SK-N-SH treated with all-trans-retinoic acid at 6 μM for 48 hours (cell line): ENCODE results near the gene OR51B5.
A peak's percentile ranks its signal among the peaks of the same experiment; 100 is the strongest.
"Not testable (repeated sequence)": the region's sequence is repeated elsewhere in the genome, so short reads cannot be mapped to it uniquely, and the experiment has no call there.

Experiments
- ATAC-seq: fragments of 200-7000 bp; cut with Tn5 transposase; 3 replicates; pipeline ENCODE4 v1.9.1; 2020; ENCODE audit warnings: mild to moderate bottlenecking, moderate library complexity
- BACH2 ChIP-seq: fragments of 250-450 bp; sonication (Bioruptor Pico); IDR thresholded peaks from 2 replicates; pipeline ENCODE4 v1.9.0; 2021; ENCODE audit warnings: mild to moderate bottlenecking, borderline replicate concordance
- ESRRG ChIP-seq: fragments of 250-450 bp; sonication (Bioruptor Pico); IDR thresholded peaks from 2 replicates; pipeline ENCODE4 v1.6.1; 2021; ENCODE audit warnings: mild to moderate bottlenecking
- GLIS3 ChIP-seq: fragments of 250-450 bp; sonication (Bioruptor Pico); IDR thresholded peaks from 2 replicates; pipeline ENCODE4 v1.5.0; 2020; ENCODE audit warnings: mild to moderate bottlenecking, moderate library complexity
- PPARA ChIP-seq: fragments of 250-450 bp; sonication (Bioruptor Pico); IDR thresholded peaks from 2 replicates; pipeline ENCODE4 v1.5.0; 2020; ENCODE audit warnings: mild to moderate bottlenecking, borderline replicate concordance
- RARB ChIP-seq: fragments of 250-450 bp; sonication (Bioruptor Pico); IDR thresholded peaks from 2 replicates; pipeline ENCODE4 v1.8.0; 2021; ENCODE audit warnings: mild to moderate bottlenecking, moderate library complexity
- SNAI2 ChIP-seq: fragments of 250-450 bp; sonication (Bioruptor Pico); IDR thresholded peaks from 2 replicates; pipeline ENCODE4 v1.5.0; 2020; ENCODE audit warnings: mild to moderate bottlenecking, moderate library complexity
- TOX ChIP-seq: fragments of 250-450 bp; sonication (Bioruptor Pico); IDR thresholded peaks from 2 replicates; pipeline ENCODE4 v1.8.0; 2021; ENCODE audit warnings: mild to moderate bottlenecking, moderate library complexity, borderline replicate concordance
- ZC3H10 ChIP-seq: fragments of 250-450 bp; sonication (Bioruptor Pico); IDR thresholded peaks from 2 replicates; pipeline ENCODE4 v1.5.1; 2021; ENCODE audit warnings: mild to moderate bottlenecking, moderate library complexity
- ZFP3 ChIP-seq: fragments of 250-450 bp; sonication (Bioruptor Pico); IDR thresholded peaks from 2 replicates; pipeline ENCODE4 v1.5.0; 2020; ENCODE audit warnings: mild to moderate bottlenecking, moderate library complexity
- ZNF70 ChIP-seq: fragments of 450-650 bp; formaldehyde crosslinking; IDR thresholded peaks from 2 replicates; pipeline ENCODE4 v1.5.0; 2020; ENCODE audit warnings: mild to moderate bottlenecking, moderate library complexity
- TF ChIP-seq, protein P1 (sequence below): fragments of 250-450 bp; sonication (Bioruptor Pico); IDR thresholded peaks from 2 replicates; pipeline ENCODE4 v1.5.0; 2020; ENCODE audit warnings: mild to moderate bottlenecking, moderate library complexity
- TF ChIP-seq, protein P2 (sequence below): fragments of 250-450 bp; sonication (Bioruptor Pico); IDR thresholded peaks from 2 replicates; pipeline ENCODE4 v1.5.1; 2020; ENCODE audit warnings: low read depth, mild to moderate bottlenecking, moderate library complexity
- TF ChIP-seq, protein P3 (sequence below): fragments of 250-450 bp; sonication (Bioruptor Pico); IDR thresholded peaks from 2 replicates; pipeline ENCODE4 v1.5.1; 2021; ENCODE audit warnings: mild to moderate bottlenecking, moderate library complexity

OR51B5 gene

DNA sequence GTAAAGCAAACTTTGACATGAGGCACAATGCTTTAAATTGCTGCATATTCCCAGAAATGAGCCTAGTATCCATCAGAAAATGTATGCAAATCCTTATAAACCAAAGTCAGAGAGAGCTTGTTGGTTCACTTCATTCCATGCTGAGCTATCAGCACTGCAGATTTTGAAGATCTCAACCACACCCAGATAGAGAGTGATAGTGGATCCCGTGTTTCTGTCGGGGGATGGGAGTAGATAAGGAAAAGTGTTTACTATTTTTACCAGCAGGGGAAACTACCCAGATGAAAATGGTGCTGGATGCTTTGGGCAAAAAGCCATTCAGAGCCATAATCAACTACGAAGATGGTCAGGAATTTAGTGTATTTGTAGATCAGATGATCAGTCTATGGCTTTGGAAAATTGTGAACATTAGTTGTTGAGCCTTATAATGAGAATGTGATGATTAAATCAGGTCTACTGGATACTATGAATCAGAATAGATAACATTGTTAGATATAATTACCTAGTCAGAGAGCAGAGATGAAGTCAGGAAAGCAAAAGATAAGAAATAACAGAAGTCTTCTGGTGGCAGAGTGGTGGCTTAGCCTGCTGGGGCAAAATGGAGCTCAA, 18.8 kb upstream of the OR51B5 start:
- TF ChIP-seq ESRRG (CRISPR knock-in tag) (no peak), ZFP3 (CRISPR knock-in tag) (0 out of 2 replicates have a peak, but pooled peaks have one; percentile 16)
- TF ChIP-seq, protein P1, sequence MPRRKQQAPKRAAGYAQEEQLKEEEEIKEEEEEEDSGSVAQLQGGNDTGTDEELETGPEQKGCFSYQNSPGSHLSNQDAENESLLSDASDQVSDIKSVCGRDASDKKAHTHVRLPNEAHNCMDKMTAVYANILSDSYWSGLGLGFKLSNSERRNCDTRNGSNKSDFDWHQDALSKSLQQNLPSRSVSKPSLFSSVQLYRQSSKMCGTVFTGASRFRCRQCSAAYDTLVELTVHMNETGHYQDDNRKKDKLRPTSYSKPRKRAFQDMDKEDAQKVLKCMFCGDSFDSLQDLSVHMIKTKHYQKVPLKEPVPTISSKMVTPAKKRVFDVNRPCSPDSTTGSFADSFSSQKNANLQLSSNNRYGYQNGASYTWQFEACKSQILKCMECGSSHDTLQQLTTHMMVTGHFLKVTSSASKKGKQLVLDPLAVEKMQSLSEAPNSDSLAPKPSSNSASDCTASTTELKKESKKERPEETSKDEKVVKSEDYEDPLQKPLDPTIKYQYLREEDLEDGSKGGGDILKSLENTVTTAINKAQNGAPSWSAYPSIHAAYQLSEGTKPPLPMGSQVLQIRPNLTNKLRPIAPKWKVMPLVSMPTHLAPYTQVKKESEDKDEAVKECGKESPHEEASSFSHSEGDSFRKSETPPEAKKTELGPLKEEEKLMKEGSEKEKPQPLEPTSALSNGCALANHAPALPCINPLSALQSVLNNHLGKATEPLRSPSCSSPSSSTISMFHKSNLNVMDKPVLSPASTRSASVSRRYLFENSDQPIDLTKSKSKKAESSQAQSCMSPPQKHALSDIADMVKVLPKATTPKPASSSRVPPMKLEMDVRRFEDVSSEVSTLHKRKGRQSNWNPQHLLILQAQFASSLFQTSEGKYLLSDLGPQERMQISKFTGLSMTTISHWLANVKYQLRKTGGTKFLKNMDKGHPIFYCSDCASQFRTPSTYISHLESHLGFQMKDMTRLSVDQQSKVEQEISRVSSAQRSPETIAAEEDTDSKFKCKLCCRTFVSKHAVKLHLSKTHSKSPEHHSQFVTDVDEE (CRISPR knock-in tag), result no peak
- TF ChIP-seq, protein P2, sequence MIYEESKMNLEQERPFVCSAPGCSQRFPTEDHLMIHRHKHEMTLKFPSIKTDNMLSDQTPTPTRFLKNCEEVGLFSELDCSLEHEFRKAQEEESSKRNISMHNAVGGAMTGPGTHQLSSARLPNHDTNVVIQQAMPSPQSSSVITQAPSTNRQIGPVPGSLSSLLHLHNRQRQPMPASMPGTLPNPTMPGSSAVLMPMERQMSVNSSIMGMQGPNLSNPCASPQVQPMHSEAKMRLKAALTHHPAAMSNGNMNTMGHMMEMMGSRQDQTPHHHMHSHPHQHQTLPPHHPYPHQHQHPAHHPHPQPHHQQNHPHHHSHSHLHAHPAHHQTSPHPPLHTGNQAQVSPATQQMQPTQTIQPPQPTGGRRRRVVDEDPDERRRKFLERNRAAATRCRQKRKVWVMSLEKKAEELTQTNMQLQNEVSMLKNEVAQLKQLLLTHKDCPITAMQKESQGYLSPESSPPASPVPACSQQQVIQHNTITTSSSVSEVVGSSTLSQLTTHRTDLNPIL (CRISPR knock-in tag), result no peak

DNA sequence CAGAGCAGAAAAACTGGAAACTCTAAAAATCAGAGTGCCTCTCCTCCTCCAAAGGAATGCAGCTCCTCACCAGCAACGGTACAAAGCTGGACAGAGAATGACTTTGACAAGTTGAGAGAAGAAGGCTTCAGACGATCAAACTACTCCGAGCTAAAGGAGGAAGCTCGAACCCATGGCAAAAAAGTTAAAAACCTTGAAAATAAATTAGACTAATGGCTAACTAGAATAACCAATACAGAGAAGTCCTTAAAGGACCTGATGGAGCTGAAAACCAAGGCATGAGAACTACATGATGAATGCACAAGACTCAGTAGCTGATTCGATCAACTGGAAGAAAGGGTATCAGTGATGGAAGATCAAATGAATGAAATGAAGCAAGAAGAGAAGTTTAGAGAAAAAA, 12.7 kb upstream of the OR51B5 start:
- not testable (repeated sequence) for ATAC-seq

More for the DNA sequence above, 18.8 kb upstream of the OR51B5 start:
- ATAC-seq, result no peak

DNA sequence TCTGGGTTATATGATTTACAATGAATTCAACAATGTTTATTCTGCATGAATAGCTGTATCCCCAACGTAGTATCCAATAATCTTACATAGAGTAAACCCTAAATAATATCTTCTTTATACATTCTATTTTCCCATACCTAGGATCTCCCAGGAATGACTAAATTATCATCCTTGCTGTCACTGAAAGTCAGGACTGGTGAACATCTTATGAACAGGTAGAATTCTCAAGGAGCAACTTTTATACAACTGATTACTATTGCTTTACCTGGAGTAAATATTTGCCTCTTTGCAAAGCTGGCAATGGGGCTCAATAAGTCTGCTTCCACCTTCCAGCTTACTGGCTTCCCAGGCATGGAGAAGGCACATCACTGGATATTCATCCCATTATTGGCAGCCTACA, 7.9 kb upstream of the OR51B5 start, which contains the start of gene OR51B6:
Gene OR51B6 (plus strand): TSS at position 301 of the 400 bp plus-strand sequence. CDS start 0 bp downstream, at position 301.
- no peak for ATAC-seq
- no peak for TF ChIP-seq TOX (CRISPR knock-in tag)
- no peak for TF ChIP-seq ESRRG (CRISPR knock-in tag)
- no peak for TF ChIP-seq PPARA
- TF ChIP-seq, protein P1 (CRISPR knock-in tag), result no peak
- no peak for TF ChIP-seq SNAI2

DNA sequence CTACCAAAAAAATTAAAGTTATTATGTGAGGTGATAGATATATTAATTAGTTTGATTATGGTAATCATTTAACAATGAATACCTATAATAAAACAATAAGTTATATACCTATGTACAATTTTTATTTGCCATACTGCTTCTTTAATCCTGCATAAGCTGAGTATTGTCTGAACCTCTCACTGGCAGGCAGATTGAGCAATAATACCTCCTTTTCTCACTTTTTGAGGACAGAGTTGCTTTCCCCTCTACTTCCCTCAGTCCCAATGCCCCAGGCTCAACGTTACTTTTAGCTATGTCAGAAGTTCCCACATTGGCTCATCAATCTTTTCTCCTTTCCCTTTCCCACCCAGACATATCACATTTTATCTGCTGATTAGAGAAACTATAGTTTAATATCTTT, 6.2 kb upstream of the OR51B5 start:
- ATAC-seq, result no peak
- TF ChIP-seq TOX (CRISPR knock-in tag), result no peak
- TF ChIP-seq ZC3H10 (CRISPR knock-in tag), result no peak
- TF ChIP-seq ZFP3 (CRISPR knock-in tag), result no peak
- no peak for TF ChIP-seq ZNF70
- no peak for TF ChIP-seq GLIS3 (CRISPR knock-in tag)

DNA sequence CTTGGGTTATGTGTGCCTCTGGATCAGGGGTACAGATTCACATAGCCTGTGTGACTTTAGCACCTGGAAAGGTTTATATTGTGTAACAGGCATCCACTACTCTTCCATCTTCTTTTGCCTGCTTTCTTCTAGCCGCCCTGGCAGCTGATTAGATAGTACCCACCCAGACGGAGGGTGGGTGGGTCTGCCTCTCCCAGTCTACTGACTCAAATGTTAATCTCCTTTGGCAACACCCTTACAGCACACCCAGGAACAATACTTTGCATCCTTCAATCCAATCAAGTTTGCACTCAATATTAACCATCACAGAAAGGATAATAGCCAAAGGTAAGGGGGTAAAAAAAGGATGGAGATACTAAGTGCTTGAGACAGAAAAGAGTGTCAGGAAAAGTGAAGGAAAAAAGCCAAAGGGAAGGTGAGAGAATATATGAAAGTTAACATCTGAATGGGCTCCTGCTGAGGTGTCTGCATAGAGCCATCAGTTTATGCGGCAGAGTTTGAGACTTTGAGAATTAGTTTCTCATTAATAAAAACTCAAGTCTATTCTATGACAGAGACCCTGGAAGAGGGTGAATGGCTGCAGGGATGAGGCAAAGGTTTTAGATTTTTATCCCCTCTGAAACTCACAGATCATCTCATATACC, 5.3 kb upstream of the OR51B5 start:
- TF ChIP-seq BACH2 (CRISPR knock-in tag) (no peak), RARB (CRISPR knock-in tag) (no peak), ZNF70 (no peak), ZC3H10 (CRISPR knock-in tag) (no peak)
- TF ChIP-seq, protein P3, sequence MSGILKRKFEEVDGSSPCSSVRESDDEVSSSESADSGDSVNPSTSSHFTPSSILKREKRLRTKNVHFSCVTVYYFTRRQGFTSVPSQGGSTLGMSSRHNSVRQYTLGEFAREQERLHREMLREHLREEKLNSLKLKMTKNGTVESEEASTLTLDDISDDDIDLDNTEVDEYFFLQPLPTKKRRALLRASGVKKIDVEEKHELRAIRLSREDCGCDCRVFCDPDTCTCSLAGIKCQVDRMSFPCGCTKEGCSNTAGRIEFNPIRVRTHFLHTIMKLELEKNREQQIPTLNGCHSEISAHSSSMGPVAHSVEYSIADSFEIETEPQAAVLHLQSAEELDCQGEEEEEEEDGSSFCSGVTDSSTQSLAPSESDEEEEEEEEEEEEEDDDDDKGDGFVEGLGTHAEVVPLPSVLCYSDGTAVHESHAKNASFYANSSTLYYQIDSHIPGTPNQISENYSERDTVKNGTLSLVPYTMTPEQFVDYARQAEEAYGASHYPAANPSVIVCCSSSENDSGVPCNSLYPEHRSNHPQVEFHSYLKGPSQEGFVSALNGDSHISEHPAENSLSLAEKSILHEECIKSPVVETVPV, result no peak

DNA sequence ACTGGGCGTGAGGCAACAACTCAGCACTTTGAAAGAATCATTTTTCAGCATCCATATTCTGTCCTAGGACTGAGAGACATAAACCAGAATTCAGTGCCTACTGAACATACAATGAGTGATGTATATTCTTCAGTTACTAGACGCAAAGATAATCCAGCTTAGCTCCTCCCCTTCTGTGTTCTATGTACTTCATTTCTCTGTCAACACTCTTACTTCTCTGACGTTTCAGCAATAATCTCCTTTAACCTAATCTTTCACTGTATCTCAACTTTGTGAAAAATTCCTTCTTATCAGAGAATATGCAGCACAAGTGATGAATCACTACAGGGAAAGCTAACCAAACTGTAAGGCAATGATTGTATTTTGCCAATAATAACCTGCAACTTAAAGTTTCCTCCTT, 2.5 kb upstream of the OR51B5 start:
- ATAC-seq, result no peak
- TF ChIP-seq, protein P1 (CRISPR knock-in tag), result no peak
- TF ChIP-seq GLIS3 (CRISPR knock-in tag) (no peak), SNAI2 (no peak)
- TF ChIP-seq, protein P2 (CRISPR knock-in tag), result no peak

More for the DNA sequence above, 5.3 kb upstream of the OR51B5 start:
- ATAC-seq, result no peak
